Nasal cavity respiratory epithelium epithelial cell of viscerocranial mucosa (primary cell): ENCODE results near the gene STRBP. TPM values are rescaled to one million over a fixed set of nuclear protein-coding genes. Genes with fewer than 3 reads are reported as not detected.

ENCODE experiments used
- total RNA-seq: library from RNA; depleted of rRNA; stranded (reverse); fragments of >200 nt; gene quantifications from 2 replicates; pipeline ENCODE4 v1.2.3, GENCODE V29; 2014

STRBP gene
- 20.5 and 31.7 TPM in 2 replicates for total RNA-seq

DNA sequence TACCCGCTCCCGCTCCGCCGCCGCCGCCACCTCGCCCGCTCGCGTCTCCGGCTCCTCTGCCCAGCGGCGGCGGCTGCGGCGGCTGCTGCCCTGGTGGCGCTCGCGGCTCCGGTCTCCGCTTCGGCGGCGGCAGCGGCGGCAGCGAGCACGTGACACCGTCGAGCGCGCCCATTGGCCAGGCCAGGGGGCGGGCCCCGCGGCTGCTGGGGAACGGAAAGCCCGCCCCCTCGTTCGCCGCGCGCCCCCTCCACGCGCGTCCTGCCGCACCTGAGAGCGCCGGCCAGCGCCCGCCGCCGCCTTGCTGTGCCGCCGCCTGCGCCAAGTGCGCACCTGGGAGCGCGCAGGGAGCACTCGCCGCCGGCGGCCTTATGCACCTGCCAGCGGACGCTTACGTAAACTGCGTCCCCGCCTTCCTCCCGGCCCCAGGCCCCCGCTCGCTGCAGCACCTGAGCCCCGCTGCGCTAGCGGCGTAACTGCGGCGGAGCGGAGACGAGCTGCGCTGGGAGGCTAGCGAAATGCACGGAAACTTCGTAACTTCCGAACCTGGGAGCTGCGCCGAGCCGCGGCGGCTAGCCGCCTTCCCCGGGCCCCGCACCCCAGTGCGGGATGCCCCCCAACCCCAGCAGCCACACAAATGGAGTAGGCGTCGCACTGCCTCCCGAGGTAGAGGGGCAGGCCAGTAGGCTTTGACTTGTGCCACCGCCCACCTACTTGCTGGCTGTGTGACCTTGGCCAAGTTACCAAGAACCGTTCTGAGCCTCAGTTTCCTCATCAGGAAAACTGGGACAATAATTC is at the start of gene STRBP:
Gene STRBP, minus strand, starts transcription at position 122 of the 795 bp plus-strand sequence. CDS start 84,452 bp downstream, outside the sequence.

Other genes with a start within 250 kb of the STRBP start
- gene GPR21, start 234.9 kb downstream of the STRBP start, total RNA-seq: 0.34 and 1.4 TPM in 2 replicates
- under 0.01 TPM in 1 of 2 replicates, not detected in the other for gene CRB2, start 87.6 kb upstream of the STRBP start, total RNA-seq